ENCODE results near the gene TMEM169.

Gene TMEM169

GRCh38 chr2:216126943-216127342 lies 45.2 kb downstream of the TMEM169 start:
- H3K9me3 ChIP-seq (ENCODE audit: severe bottlenecking) = no peaks in the 10 kb centered on the region
- H3K36me3 ChIP-seq = peaks cover 99% of the 10 kb centered on the region
- DNase-seq = no peak
- no peaks in the 10 kb centered on the region for H3K27me3 ChIP-seq (ENCODE audit: insufficient read depth, low read depth, severe bottlenecking)
- H3K4me3 ChIP-seq (ENCODE audit: low read depth, low read length) = no peak overlapping the region
- no peak overlapping the region for H3K27ac ChIP-seq
- TF ChIP-seq CTCF (IDR thresholded peaks at IDR 0.05; ENCODE audit: low read depth, low read length) = no peak

DNA sequence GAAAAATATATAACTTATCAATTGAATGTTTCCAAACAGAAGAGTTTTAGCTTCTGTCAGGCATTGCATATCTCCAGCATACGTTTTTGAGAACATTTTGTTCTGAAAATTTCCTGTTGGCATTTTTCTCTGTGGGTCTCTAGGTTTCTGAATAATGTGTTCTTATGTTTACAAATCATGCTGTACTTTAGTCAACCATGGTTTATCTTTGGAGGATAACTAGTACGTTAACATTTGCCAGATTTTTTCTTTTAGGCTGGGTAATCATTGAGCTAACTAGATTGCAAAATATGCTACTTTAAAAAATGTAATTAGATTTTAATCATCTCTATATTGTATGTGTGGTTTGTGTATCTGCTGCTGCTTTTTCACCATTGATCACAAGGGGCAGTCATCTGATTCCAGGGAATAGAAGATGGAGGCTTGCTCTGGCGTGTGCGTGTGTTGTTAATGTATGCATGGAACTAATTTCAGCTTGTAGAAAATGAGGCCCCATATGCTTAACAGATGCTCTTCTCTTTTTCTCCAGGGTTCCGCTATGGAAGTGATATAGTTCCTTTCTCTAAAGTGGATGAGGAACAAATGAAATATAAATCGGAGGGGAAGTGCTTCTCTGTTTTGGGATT lies 48.7 kb downstream of the TMEM169 start:
- no peak overlapping the region for H3K4me3 ChIP-seq (ENCODE audit: low read depth, low read length)
- H3K36me3 ChIP-seq = peaks cover 99% of the 10 kb centered on the region
- no peaks in the 10 kb centered on the region for H3K9me3 ChIP-seq (ENCODE audit: severe bottlenecking)
- TF ChIP-seq CTCF (IDR thresholded peaks at IDR 0.05; ENCODE audit: low read depth, low read length) = no peak
- H3K27me3 ChIP-seq (ENCODE audit: insufficient read depth, low read depth, severe bottlenecking) = no peaks in the 10 kb centered on the region
- DNase-seq = no peak
- H3K27ac ChIP-seq = no peak overlapping the region

DNA sequence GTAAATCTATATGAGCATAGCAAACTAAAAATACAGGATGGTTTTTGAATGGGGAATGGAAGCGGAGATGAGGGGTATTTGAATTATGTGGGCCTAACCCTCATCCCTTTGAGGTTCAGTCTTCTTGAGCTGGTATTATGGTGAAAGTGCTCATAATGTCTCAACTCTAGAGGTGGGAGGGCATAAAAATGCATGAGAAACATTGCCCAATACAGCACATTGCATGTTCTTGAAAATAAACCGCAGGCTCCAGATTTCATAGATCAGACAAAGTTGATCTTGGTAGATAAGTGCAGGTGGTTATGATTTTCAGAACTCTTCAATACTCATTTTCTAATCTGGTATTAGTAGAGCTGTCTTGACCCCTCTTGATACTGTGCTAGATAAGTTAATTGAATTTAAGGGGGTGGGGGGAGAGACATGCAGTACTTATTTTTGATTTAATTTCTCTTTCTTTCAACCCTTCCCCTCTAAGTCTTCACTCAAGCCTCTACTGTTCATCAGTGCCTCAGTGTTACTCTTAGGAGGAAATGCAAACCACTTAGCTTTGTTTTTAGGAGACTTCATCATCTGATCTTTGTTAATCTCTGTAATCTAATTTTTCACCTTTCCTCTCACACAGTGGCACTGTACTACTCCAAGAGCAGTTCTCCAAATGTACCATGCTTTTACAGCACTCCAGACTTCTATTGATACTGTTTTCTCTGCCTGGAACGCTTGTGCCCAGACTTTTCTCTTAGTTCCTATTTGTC lies 49.6 kb downstream of the TMEM169 start:
- Histone ChIP-seq H3K4me3 (ENCODE audit: low read depth, low read length) (no peak overlapping the region), H3K27ac (no peak overlapping the region), H3K36me3 (peaks cover 96% of the 10 kb centered on the region), H3K9me3 (ENCODE audit: severe bottlenecking) (no peaks in the 10 kb centered on the region), H3K27me3 (ENCODE audit: insufficient read depth, low read depth, severe bottlenecking) (no peaks in the 10 kb centered on the region)
- DNase-seq = no peak
- TF ChIP-seq CTCF (IDR thresholded peaks at IDR 0.05; ENCODE audit: low read depth, low read length) = no peak

DNA sequence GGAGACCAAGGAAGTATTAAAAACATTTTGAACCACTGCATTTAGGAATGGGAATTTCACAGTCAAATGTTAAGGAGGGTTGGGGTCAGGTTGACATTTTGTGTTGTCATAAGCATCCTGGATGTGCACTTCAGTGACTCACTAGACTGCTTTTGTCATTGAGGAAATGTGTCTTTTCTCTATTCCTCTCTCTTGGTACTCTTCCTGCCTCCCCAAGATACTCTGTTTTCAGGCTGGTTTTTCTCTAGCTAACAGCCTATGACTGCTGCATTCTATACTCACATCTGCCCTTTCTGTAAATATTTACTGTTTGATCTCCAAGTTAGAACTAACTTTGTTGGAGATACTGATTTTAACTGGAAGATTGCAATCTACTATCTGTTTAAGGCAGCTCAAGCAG lies 50.9 kb downstream of the TMEM169 start:
- Histone ChIP-seq H3K4me3 (ENCODE audit: low read depth, low read length) (no peak overlapping the region), H3K36me3 (peaks cover 96% of the 10 kb centered on the region), H3K27ac (no peak overlapping the region), H3K27me3 (ENCODE audit: insufficient read depth, low read depth, severe bottlenecking) (no peaks in the 10 kb centered on the region), H3K9me3 (ENCODE audit: severe bottlenecking) (no peaks in the 10 kb centered on the region)
- no peak for DNase-seq
- TF ChIP-seq CTCF (IDR thresholded peaks at IDR 0.05; ENCODE audit: low read depth, low read length) = no peak

GRCh38 chr2:216133397-216133796 lies 51.7 kb downstream of the TMEM169 start:
- no peak for TF ChIP-seq CTCF (IDR thresholded peaks at IDR 0.05; ENCODE audit: low read depth, low read length)
- Histone ChIP-seq H3K27me3 (ENCODE audit: insufficient read depth, low read depth, severe bottlenecking) (no peaks in the 10 kb centered on the region), H3K9me3 (ENCODE audit: severe bottlenecking) (no peaks in the 10 kb centered on the region), H3K4me3 (ENCODE audit: low read depth, low read length) (no peak overlapping the region), H3K36me3 (peaks cover 96% of the 10 kb centered on the region), H3K27ac (no peak overlapping the region)
- DNase-seq = no peak

Data from WERI-Rb-1 (cell line).